ENCODE results near the gene LIFR.
"Not testable (repeated sequence)": the region's sequence is repeated elsewhere in the genome, so short reads cannot be mapped to it uniquely, and the experiment has no call there.

LIFR gene

GRCh38 chr5:38531518-38531917, 24.9 kb downstream of the LIFR start:
- H3K4me3 ChIP-seq (ENCODE audit: low read length) = no peak overlapping the region; the same call in 1 of the 2 replicates
- 0 out of 2 replicates have a peak, but pooled peaks cover 4% of the 10 kb centered on the region for H3K36me3 ChIP-seq (ENCODE audit: insufficient read depth, low read depth, low read length)
- H3K9ac ChIP-seq (ENCODE audit: low read depth, low read length) = no peak overlapping the region
- no peak overlapping the region for H3K27ac ChIP-seq (ENCODE audit: low read length)
- H3K9me3 ChIP-seq (ENCODE audit: insufficient read depth, low read depth, low read length) = no peaks in the 10 kb centered on the region
- peaks cover 10% of the 10 kb centered on the region; the same call in 1 of the 2 replicates for H3K4me1 ChIP-seq (ENCODE audit: insufficient read depth, low read length)
- H3K27me3 ChIP-seq (ENCODE audit: insufficient read depth, low read length) = no peaks in the 10 kb centered on the region

DNA sequence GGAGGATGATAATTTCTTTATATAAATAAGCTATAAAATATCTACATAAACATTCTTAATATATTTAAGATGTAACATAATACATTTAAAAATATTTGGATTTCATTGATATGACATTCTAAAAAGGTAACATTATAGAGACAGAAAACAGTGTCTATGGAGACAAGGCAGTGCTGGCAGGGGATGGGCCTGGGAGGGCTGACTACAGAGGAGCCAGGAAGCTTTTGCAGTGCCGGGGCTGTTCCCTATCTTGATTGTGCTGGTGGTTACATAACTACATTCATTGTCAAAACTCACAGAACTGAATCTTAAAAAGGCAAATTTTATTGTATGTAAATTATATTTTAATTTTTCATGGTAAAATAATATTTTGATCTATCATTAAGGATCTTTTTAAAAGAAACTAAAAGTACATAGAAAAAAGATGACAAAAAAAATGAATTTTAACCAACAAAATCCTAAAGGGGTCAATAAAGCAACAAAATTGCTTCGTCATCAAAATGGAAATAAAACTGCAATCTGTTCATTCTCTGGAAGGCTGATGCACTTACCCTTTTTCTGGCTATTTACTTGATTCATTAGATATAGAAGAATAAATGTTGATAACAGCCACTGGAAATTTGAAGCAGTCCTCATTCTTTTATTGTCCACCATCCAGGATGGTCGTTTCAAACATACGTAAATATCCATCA, 26.3 kb downstream of the LIFR start:
- no peak overlapping the region for H3K9ac ChIP-seq (ENCODE audit: low read depth, low read length)
- H3K36me3 ChIP-seq (ENCODE audit: insufficient read depth, low read depth, low read length) = 0 out of 2 replicates have a peak, but pooled peaks cover 5% of the 10 kb centered on the region
- H3K27ac ChIP-seq (ENCODE audit: low read length) = no peak overlapping the region
- H3K9me3 ChIP-seq (ENCODE audit: insufficient read depth, low read depth, low read length) = no peaks in the 10 kb centered on the region
- H3K4me3 ChIP-seq (ENCODE audit: low read length) = no peak overlapping the region
- no peaks in the 10 kb centered on the region for H3K27me3 ChIP-seq (ENCODE audit: insufficient read depth, low read length)
- peaks cover 15% of the 10 kb centered on the region; the same call in 1 of the 2 replicates for H3K4me1 ChIP-seq (ENCODE audit: insufficient read depth, low read length)

DNA sequence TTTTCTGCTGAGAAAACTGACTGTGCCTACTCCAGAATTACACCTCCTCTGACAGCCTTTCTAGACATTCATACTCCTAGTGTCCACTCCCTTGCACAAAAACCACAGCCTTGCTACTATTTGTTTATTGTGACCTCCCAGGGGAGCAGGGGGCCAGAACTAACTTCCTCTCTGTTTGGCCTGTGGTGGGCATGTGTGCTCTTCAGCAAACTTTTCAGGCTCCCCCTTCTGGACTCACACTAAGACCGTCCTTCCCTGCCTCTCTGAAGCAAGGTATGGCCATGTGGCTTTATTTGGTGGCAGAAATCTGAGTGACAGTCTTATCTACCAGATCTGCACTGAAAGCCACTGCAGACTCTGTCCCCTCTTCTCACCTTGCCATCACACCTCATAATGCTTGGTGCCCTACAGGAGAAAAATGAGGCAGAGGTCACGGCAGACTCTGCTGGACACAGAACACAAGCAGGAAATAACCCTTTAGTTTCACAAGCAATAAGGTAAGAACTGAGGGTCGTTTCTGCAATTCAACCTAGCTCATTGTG, 28.2 kb downstream of the LIFR start:
- no peak overlapping the region for H3K4me3 ChIP-seq (ENCODE audit: low read length)
- peaks cover 8% of the 10 kb centered on the region for H3K36me3 ChIP-seq (ENCODE audit: insufficient read depth, low read depth, low read length)
- peaks cover 15% of the 10 kb centered on the region; the same call in 1 of the 2 replicates for H3K4me1 ChIP-seq (ENCODE audit: insufficient read depth, low read length)
- no peak overlapping the region for H3K27ac ChIP-seq (ENCODE audit: low read length)
- no peak overlapping the region for H3K9ac ChIP-seq (ENCODE audit: low read depth, low read length)
- no peaks in the 10 kb centered on the region for H3K27me3 ChIP-seq (ENCODE audit: insufficient read depth, low read length)
- no peaks in the 10 kb centered on the region for H3K9me3 ChIP-seq (ENCODE audit: insufficient read depth, low read depth, low read length)

DNA sequence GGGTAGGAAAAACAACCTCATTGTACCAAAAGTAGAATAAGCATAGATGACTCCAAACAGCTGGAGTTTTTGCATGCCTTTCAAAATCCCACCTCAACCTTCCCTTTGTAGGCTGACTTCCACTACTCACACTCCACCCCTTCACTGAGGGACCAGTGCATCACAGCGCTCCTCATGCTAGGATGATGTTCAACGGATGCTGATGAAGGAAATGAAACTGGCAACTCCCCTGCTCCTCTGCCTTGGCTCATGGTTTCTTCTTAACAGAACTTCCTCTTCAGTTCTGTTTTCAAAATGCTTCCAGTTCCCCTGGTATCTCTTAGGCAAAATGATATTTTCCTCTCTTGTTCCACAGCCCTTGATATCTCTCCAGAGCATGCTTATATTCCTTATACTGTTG, 29.0 kb downstream of the LIFR start:
- no peak overlapping the region for H3K4me3 ChIP-seq (ENCODE audit: low read length)
- peaks cover 13% of the 10 kb centered on the region for H3K36me3 ChIP-seq (ENCODE audit: insufficient read depth, low read depth, low read length)
- H3K4me1 ChIP-seq (ENCODE audit: insufficient read depth, low read length) = peaks cover 7% of the 10 kb centered on the region; the same call in 1 of the 2 replicates
- no peaks in the 10 kb centered on the region for H3K9me3 ChIP-seq (ENCODE audit: insufficient read depth, low read depth, low read length)
- no peaks in the 10 kb centered on the region for H3K27me3 ChIP-seq (ENCODE audit: insufficient read depth, low read length)
- H3K27ac ChIP-seq (ENCODE audit: low read length) = no peak overlapping the region
- H3K9ac ChIP-seq (ENCODE audit: low read depth, low read length) = no peak overlapping the region

GRCh38 chr5:38524022-38524421, 32.4 kb downstream of the LIFR start:
- Histone ChIP-seq H3K4me1 (ENCODE audit: insufficient read depth, low read length) (peaks cover 7% of the 10 kb centered on the region; the same call in 1 of the 2 replicates), H3K27ac (ENCODE audit: low read length) (no peak overlapping the region), H3K9ac (ENCODE audit: low read depth, low read length) (no peak overlapping the region), H3K27me3 (ENCODE audit: insufficient read depth, low read length) (no peaks in the 10 kb centered on the region), H3K4me3 (ENCODE audit: low read length) (no peak overlapping the region), H3K36me3 (ENCODE audit: insufficient read depth, low read depth, low read length) (peaks cover 22% of the 10 kb centered on the region), H3K9me3 (ENCODE audit: insufficient read depth, low read depth, low read length) (no peaks in the 10 kb centered on the region)

GRCh38 chr5:38519476-38519875, 37.0 kb downstream of the LIFR start:
- H3K9ac ChIP-seq (ENCODE audit: low read depth, low read length) = no peak overlapping the region
- no peak overlapping the region for H3K4me3 ChIP-seq (ENCODE audit: low read length)
- H3K27ac ChIP-seq (ENCODE audit: low read length) = no peak overlapping the region
- peaks cover 17% of the 10 kb centered on the region for H3K36me3 ChIP-seq (ENCODE audit: insufficient read depth, low read depth, low read length)
- H3K27me3 ChIP-seq (ENCODE audit: insufficient read depth, low read length) = no peaks in the 10 kb centered on the region
- H3K9me3 ChIP-seq (ENCODE audit: insufficient read depth, low read depth, low read length) = no peaks in the 10 kb centered on the region
- no peaks in the 10 kb centered on the region for H3K4me1 ChIP-seq (ENCODE audit: insufficient read depth, low read length)

DNA sequence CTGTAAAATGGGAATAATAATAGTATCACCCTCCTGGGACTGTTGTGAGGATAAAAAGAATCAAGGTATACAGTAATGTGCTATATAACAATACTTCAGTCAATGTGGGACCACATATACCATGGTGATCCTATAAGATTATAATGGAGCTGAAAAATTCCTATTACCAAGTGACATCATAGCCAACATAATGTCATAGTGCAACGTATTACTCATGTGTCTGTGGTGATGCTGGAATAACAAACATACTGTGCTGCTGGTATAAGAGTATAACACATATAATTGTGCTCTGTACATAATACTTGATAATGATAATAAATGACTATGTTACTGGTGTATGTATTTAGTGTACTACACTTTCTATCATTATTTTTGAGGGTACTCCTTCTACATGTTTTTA, 38.1 kb downstream of the LIFR start:
- peaks cover 15% of the 10 kb centered on the region for H3K36me3 ChIP-seq (ENCODE audit: insufficient read depth, low read depth, low read length)
- H3K9ac ChIP-seq (ENCODE audit: low read depth, low read length) = no peak overlapping the region
- H3K27me3 ChIP-seq (ENCODE audit: insufficient read depth, low read length) = no peaks in the 10 kb centered on the region
- H3K4me3 ChIP-seq (ENCODE audit: low read length) = no peak overlapping the region
- H3K4me1 ChIP-seq (ENCODE audit: insufficient read depth, low read length) = no peaks in the 10 kb centered on the region
- H3K9me3 ChIP-seq (ENCODE audit: insufficient read depth, low read depth, low read length) = no peaks in the 10 kb centered on the region
- H3K27ac ChIP-seq (ENCODE audit: low read length) = no peak overlapping the region

- not testable (repeated sequence) for H3K9me3 ChIP-seq (ENCODE audit: insufficient read depth, low read depth, low read length); H3K27ac ChIP-seq (ENCODE audit: low read length); H3K9ac ChIP-seq (ENCODE audit: low read depth, low read length); H3K4me1 ChIP-seq (ENCODE audit: insufficient read depth, low read length); H3K36me3 ChIP-seq (ENCODE audit: insufficient read depth, low read depth, low read length); H3K27me3 ChIP-seq (ENCODE audit: insufficient read depth, low read length); H3K4me3 ChIP-seq (ENCODE audit: low read length)
Observed at GRCh38 chr5:38516649-38517048, 39.8 kb downstream of the LIFR start.

- H3K36me3 ChIP-seq (ENCODE audit: insufficient read depth, low read depth, low read length) = peaks cover 11% of the 10 kb centered on the region
- no peak overlapping the region for H3K4me3 ChIP-seq (ENCODE audit: low read length)
- no peaks in the 10 kb centered on the region for H3K27me3 ChIP-seq (ENCODE audit: insufficient read depth, low read length)
- no peaks in the 10 kb centered on the region for H3K4me1 ChIP-seq (ENCODE audit: insufficient read depth, low read length)
- no peak overlapping the region for H3K9ac ChIP-seq (ENCODE audit: low read depth, low read length)
- H3K27ac ChIP-seq (ENCODE audit: low read length) = no peak overlapping the region
- H3K9me3 ChIP-seq (ENCODE audit: insufficient read depth, low read depth, low read length) = no peaks in the 10 kb centered on the region
Observed at GRCh38 chr5:38515646-38516045, 40.8 kb downstream of the LIFR start.

DNA sequence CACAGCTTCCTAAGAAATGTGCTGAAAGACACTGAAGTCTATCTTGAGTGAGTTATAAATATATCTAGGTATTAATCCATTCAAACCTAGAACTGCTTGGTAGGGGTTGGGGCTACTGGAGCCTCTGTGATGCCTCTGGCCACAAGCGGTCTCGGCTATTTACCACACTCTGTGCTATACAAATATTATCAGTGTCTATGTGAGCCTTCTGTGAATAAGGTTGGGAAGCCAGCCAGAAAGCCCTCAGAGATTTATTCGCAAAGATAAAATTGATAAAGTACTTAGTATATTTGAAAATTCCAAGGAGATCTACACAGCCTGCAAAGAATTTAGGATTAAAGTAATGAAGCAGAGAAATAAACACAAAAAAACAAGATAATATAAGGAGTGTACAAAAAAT, 41.4 kb downstream of the LIFR start:
- H3K27ac ChIP-seq (ENCODE audit: low read length) = no peak overlapping the region
- H3K9ac ChIP-seq (ENCODE audit: low read depth, low read length) = no peak overlapping the region
- H3K4me1 ChIP-seq (ENCODE audit: insufficient read depth, low read length) = no peaks in the 10 kb centered on the region
- no peaks in the 10 kb centered on the region for H3K27me3 ChIP-seq (ENCODE audit: insufficient read depth, low read length)
- no peaks in the 10 kb centered on the region for H3K9me3 ChIP-seq (ENCODE audit: insufficient read depth, low read depth, low read length)
- no peak overlapping the region for H3K4me3 ChIP-seq (ENCODE audit: low read length)
- peaks cover 11% of the 10 kb centered on the region for H3K36me3 ChIP-seq (ENCODE audit: insufficient read depth, low read depth, low read length)

DNA sequence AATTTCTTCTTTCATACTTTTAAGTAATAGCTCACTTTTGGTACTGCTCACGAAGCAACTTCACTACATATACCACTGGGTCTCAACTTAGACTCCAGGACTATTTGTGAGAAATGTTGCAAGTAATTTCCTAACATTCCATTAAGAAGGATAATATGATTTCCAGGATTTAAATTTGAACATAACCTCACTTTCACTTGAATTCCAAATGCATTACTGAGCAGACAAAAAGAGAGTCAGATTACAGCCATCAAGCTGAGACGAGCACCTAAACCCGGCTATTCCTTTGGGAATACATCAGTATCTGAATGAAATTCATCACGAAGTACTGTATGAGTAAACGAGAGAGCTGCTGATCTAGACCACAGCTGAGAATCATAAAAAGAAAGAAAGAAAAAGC, 47.3 kb downstream of the LIFR start:
- H3K9ac ChIP-seq (ENCODE audit: low read depth, low read length) = no peak overlapping the region
- H3K4me3 ChIP-seq (ENCODE audit: low read length) = no peak overlapping the region
- no peak overlapping the region for H3K27ac ChIP-seq (ENCODE audit: low read length)
- no peaks in the 10 kb centered on the region for H3K9me3 ChIP-seq (ENCODE audit: insufficient read depth, low read depth, low read length)
- no peaks in the 10 kb centered on the region for H3K27me3 ChIP-seq (ENCODE audit: insufficient read depth, low read length)
- peaks cover 15% of the 10 kb centered on the region for H3K36me3 ChIP-seq (ENCODE audit: insufficient read depth, low read depth, low read length)
- no peaks in the 10 kb centered on the region; the same call in 1 of the 2 replicates for H3K4me1 ChIP-seq (ENCODE audit: insufficient read depth, low read length)

DNA sequence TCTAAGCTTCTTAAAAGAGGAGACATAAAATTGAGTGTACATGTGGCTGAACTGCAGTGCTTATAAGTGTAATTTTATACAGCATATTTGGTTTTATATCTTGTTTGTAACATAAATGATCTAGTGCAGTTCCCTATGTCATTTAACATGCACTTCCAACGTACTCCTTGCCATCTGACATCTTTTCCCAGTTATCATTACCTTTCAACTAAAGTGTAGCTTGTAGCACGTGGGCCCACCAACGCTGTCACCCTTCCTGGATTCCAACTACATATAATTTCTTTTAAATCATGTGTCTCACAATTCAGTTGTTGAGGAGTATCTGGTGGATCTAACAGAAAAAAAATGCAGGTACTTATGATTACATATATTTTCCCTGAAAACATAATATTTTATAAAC, 50.1 kb downstream of the LIFR start:
- Histone ChIP-seq H3K4me3 (ENCODE audit: low read length) (no peak overlapping the region), H3K9me3 (ENCODE audit: insufficient read depth, low read depth, low read length) (no peaks in the 10 kb centered on the region), H3K27me3 (ENCODE audit: insufficient read depth, low read length) (no peaks in the 10 kb centered on the region), H3K36me3 (ENCODE audit: insufficient read depth, low read depth, low read length) (peaks cover 10% of the 10 kb centered on the region), H3K9ac (ENCODE audit: low read depth, low read length) (no peak overlapping the region), H3K4me1 (ENCODE audit: insufficient read depth, low read length) (no peaks in the 10 kb centered on the region; the same call in 1 of the 2 replicates), H3K27ac (ENCODE audit: low read length) (no peak overlapping the region)
